HepG2 (cell line): Measurements from ENCODE around the gene PDLIM4. TPM values are rescaled to one million over a fixed set of nuclear protein-coding genes. Genes with fewer than 3 reads are reported as not detected.

Experiments used
- AHR ChIP-seq: IDR thresholded peaks from 2 replicates; pipeline ENCODE4 v1.6.1; 2018; ENCODE audit warnings: missing genetic modification reagents, missing compliant biosample characterization
- GZF1 ChIP-seq: sonication (generic); formaldehyde crosslinking; IDR thresholded peaks from 2 replicates; pipeline ENCODE4 v1.5.1; 2020; ENCODE audit warnings: mild to moderate bottlenecking, missing genetic modification reagents
- JUN ChIP-seq: sonication (generic); formaldehyde crosslinking; IDR thresholded peaks from 2 replicates; pipeline ENCODE4 v1.4.0; 2020; ENCODE audit warnings: mild to moderate bottlenecking, missing genetic modification reagents
- LCORL ChIP-seq, 2 experiments: fragments of 450-650 bp in 1 of 2; sonication (generic) in 1 of 2; formaldehyde crosslinking in 1 of 2; IDR thresholded peaks; 2 replicates each; pipeline versions ENCODE4 v1.5.0 to v1.6.1; 2017 to 2020; ENCODE audit warnings: antibody characterized with exemption in 1 of 2, missing genetic modification reagents in 1 of 2
- NFE2L2 ChIP-seq: fragments of 150-350 bp; IDR thresholded peaks from 2 replicates; pipeline ENCODE4 v1.6.1; 2014; ENCODE audit warnings: low read length
- PHF21A ChIP-seq: sonication (generic); formaldehyde crosslinking; IDR thresholded peaks from 2 replicates; pipeline ENCODE4 v1.5.0; 2020; ENCODE audit warnings: mild to moderate bottlenecking, missing genetic modification reagents
- PRMT3 ChIP-seq: sonication (generic); formaldehyde crosslinking; IDR thresholded peaks from 2 replicates; pipeline ENCODE4 v1.8.1; 2022; ENCODE audit warnings: low read depth, mild to moderate bottlenecking, moderate library complexity, missing genetic modification reagents, borderline replicate concordance
- SCMH1 ChIP-seq: sonication (generic); formaldehyde crosslinking; IDR thresholded peaks from 2 replicates; pipeline ENCODE4 v1.9.0; 2021; ENCODE audit warnings: missing genetic modification reagents, mild to moderate bottlenecking, borderline replicate concordance
- ZBTB2 ChIP-seq: sonication (generic); formaldehyde crosslinking; IDR thresholded peaks from 2 replicates; pipeline ENCODE4 v1.8.0; 2022; ENCODE audit warnings: low read depth, missing genetic modification reagents
- ZBTB20 ChIP-seq: sonication (generic); formaldehyde crosslinking; IDR thresholded peaks from 2 replicates; pipeline ENCODE4 v1.8.1; 2023; ENCODE audit warnings: missing genetic modification reagents, low read depth, mild to moderate bottlenecking, borderline replicate concordance
- ZBTB7B ChIP-seq: sonication (generic); formaldehyde crosslinking; IDR thresholded peaks from 2 replicates; pipeline ENCODE4 v1.4.0; 2020; ENCODE audit warnings: missing genetic modification reagents
- ZC3H13 ChIP-seq: sonication (generic); formaldehyde crosslinking; IDR thresholded peaks from 2 replicates; pipeline ENCODE4 v1.8.1; 2023; ENCODE audit warnings: mild to moderate bottlenecking, missing genetic modification reagents, moderate library complexity
- ZHX1 ChIP-seq: sonication (generic); formaldehyde crosslinking; IDR thresholded peaks from 2 replicates; pipeline ENCODE4 v1.8.1; 2022; ENCODE audit warnings: low read depth, mild to moderate bottlenecking, missing genetic modification reagents
- ZIK1 ChIP-seq: sonication (generic); formaldehyde crosslinking; IDR thresholded peaks from 2 replicates; pipeline ENCODE4 v1.5.0; 2020; ENCODE audit warnings: mild to moderate bottlenecking, low read depth, missing genetic modification reagents, borderline replicate concordance
- ZNF12 ChIP-seq: sonication (generic); formaldehyde crosslinking; IDR thresholded peaks from 2 replicates; pipeline ENCODE4 v1.5.0; 2020; ENCODE audit warnings: missing genetic modification reagents
- polyA plus RNA-seq, 8 experiments: library from polyadenylated mRNA; depleted of rRNA in 3 of 8; stranded (reverse) in 7 of 8; unstranded in 1 of 8; fragments of >200 nt; fragmentation: Illumina TruSeq in 4 of 8; extraction: Trizol in 4 of 8; gene quantifications; 2 replicates each; pipeline versions ENCODE4 v1.2.1 to v1.2.3, GENCODE V29; 2011 to 2016; ENCODE audit warnings: low read depth in 4 of 8, missing spikeins in 1 of 8, mixed read lengths in 1 of 8; ENCODE audit not compliant: insufficient read depth in 1 of 8
- total RNA-seq, 5 experiments: library from RNA; depleted of rRNA; stranded (reverse); fragments of >200 nt; fragmentation: Illumina TruSeq; extraction: Trizol; gene quantifications; 2 replicates each; pipeline ENCODE4 v1.2.3, GENCODE V29; 2016; ENCODE audit warnings: low read depth in 1 of 5
- TF ChIP-seq, protein P1 (sequence below), 2 experiments: sonication (generic) in 1 of 2; formaldehyde crosslinking in 1 of 2; IDR thresholded peaks; 2 replicates each; pipeline versions ENCODE4 v1.4.0 to v1.6.1; 2016 to 2020; ENCODE audit warnings: borderline replicate concordance in 1 of 2, low read depth in 1 of 2, mild to moderate bottlenecking in 1 of 2, missing genetic modification reagents in 1 of 2
- TF ChIP-seq, protein P2 (sequence below): IDR thresholded peaks from 2 replicates; pipeline ENCODE4 v1.6.1; 2016; ENCODE audit warnings: missing genetic modification reagents, missing compliant biosample characterization
- TF ChIP-seq, protein P3 (sequence below): sonication (generic); formaldehyde crosslinking; IDR thresholded peaks from 2 replicates; pipeline ENCODE4 v1.4.0; 2020; ENCODE audit warnings: missing genetic modification reagents

Gene PDLIM4
- total and polyA plus RNA-seq, 2 of the 13 experiments (the other 11 are each of a cell fraction or from before 2014, with no cell fraction given) = 1.1 to 2.3 TPM

DNA sequence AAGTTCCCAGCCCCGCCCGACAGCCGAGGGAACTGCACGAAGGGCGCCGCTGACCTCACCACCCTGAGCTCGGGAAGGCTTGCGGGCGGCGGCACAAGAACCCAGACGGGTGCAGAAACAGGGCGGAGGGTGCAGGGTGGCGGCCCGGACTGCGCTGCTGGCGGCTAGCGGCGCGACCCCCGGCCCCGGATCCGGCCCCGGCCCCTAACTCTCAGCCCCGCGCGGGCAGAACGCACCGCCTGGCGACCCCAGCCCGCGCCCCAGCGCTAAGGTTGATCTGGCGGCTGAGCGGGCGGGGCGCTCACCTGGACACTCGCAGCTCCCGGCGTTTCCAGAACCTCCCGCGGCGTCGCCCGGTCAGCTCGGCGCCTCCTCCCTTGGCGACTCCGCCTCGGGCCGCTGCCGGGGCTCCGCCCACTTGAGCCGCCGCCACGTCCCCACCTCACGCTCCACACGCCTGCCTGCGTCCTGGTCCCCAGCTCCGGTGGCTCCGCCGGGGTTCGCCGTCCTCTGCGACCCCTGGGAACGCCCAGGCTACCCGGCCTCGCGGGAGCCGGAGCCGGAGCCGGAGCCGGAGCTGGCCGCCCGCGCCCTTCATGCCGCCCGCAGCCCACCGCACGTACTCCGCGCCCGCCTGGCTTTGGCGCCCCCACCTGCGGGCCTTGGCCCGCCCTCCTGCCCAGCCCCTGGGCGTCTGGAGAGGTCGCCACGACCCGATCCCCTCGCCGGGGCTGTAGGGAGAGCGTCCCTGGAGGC is 29.8 kb upstream of the PDLIM4 start, which contains the start of gene P4HA2 (continued):
- peak; percentile 54; the same call in 1 of the 2 replicates for TF ChIP-seq ZBTB2 (CRISPR knock-in tag)
- TF ChIP-seq, protein P1, sequence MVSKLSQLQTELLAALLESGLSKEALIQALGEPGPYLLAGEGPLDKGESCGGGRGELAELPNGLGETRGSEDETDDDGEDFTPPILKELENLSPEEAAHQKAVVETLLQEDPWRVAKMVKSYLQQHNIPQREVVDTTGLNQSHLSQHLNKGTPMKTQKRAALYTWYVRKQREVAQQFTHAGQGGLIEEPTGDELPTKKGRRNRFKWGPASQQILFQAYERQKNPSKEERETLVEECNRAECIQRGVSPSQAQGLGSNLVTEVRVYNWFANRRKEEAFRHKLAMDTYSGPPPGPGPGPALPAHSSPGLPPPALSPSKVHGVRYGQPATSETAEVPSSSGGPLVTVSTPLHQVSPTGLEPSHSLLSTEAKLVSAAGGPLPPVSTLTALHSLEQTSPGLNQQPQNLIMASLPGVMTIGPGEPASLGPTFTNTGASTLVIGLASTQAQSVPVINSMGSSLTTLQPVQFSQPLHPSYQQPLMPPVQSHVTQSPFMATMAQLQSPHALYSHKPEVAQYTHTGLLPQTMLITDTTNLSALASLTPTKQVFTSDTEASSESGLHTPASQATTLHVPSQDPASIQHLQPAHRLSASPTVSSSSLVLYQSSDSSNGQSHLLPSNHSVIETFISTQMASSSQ (IDR thresholded peaks at IDR 0.05; ENCODE audit: low read depth) = no peak
- TF ChIP-seq, protein P1 (CRISPR knock-in tag; IDR thresholded peaks at IDR 0.05; ENCODE audit: borderline replicate concordance) = no peak
- TF ChIP-seq ZC3H13 (CRISPR knock-in tag) = peak; percentile 70; the same call in 1 of the 2 replicates
- no peak for TF ChIP-seq LCORL (IDR thresholded peaks at IDR 0.05)
- TF ChIP-seq LCORL (CRISPR knock-in tag; IDR thresholded peaks at IDR 0.05) = 0 out of 2 replicates have a peak, but pooled peaks have one; percentile 14
- 0 out of 2 replicates have a peak, but pooled peaks have one; percentile 11 for TF ChIP-seq AHR
- TF ChIP-seq PRMT3 (CRISPR knock-in tag) = peak; percentile 79; the same call in 1 of the 2 replicates
- no peak for TF ChIP-seq ZNF12 (CRISPR knock-in tag)
- TF ChIP-seq, protein P2, sequence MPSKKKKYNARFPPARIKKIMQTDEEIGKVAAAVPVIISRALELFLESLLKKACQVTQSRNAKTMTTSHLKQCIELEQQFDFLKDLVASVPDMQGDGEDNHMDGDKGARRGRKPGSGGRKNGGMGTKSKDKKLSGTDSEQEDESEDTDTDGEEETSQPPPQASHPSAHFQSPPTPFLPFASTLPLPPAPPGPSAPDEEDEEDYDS (CRISPR knock-in tag) = peak; percentile 57; the same call in 1 of the 2 replicates
- peak; percentile 64; the same call in 1 of the 2 replicates for TF ChIP-seq ZBTB7B (CRISPR knock-in tag)
- TF ChIP-seq JUN (CRISPR knock-in tag) = 0 out of 2 replicates have a peak, but pooled peaks have one; percentile 13
- TF ChIP-seq ZIK1 (CRISPR knock-in tag) = peak; percentile 80; the same call in 1 of the 2 replicates
- TF ChIP-seq, protein P3, sequence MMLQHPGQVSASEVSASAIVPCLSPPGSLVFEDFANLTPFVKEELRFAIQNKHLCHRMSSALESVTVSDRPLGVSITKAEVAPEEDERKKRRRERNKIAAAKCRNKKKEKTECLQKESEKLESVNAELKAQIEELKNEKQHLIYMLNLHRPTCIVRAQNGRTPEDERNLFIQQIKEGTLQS (CRISPR knock-in tag) = peak; percentile 6; the same call in 1 of the 2 replicates
- TF ChIP-seq SCMH1 = no peak
- no peak; the same call in 1 of the 2 replicates for TF ChIP-seq ZHX1 (CRISPR knock-in tag)
- peak; percentile 44; the same call in 1 of the 2 replicates for TF ChIP-seq ZBTB20 (CRISPR knock-in tag)
- TF ChIP-seq PHF21A (CRISPR knock-in tag) = 0 out of 2 replicates have a peak, but pooled peaks have one; percentile 29
- no peak for TF ChIP-seq NFE2L2
- no peak for TF ChIP-seq GZF1 (CRISPR knock-in tag)
